HepG2 (cell line): Measurements from ENCODE around the gene MMP12. TPM values are rescaled to one million over a fixed set of nuclear protein-coding genes. Genes with fewer than 3 reads are reported as not detected.

Experiments
- ATAC-seq: fragments of 200-7000 bp; cut with Tn5 transposase; 3 replicates; pipeline ENCODE4 v1.9.1; 2020; ENCODE audit warnings: mild to moderate bottlenecking, moderate library complexity
- BruUV-seq: library from RNA; stranded (reverse); fragments of 400-500 nt; replicated peaks from 2 replicates; lab custom pipeline; 2021; lab: Mats Ljungman, UMichigan
- CTCF ChIA-PET: fragments of 300-600 bp; formaldehyde crosslinking; extraction: SDS; loops from one replicate; lab custom pipeline; 2021; ENCODE audit warnings: low total read pairs, inconsistent platforms, low intra/inter-chr PET ratio; lab: Yijun Ruan, JAX
- POLR2A ChIA-PET: fragments of 350-600 bp; sonication (Branson Sonifier 250); formaldehyde crosslinking; loops from one replicate; lab custom pipeline; 2020; ENCODE audit warnings: antibody characterized with exemption, inconsistent platforms; lab: Yijun Ruan, JAX
- DNase-seq: peaks from one replicate; pipeline ENCODE4 v3.0.0-alpha.2; 2015; ENCODE audit warnings: low spot score
- FAIRE-seq: peaks from 3 replicates; lab custom pipeline; 2011; peaks lifted over from hg19 to GRCh38; lab: Jason Lieb, UNC
- H2AFZ ChIP-seq: one replicate; pipeline ENCODE4 v1.6.1; 2011; ENCODE audit warnings: low read length, inconsistent platforms
- H3K27ac ChIP-seq: fragments of 300-600 bp; 3 replicates; pipeline ENCODE4 v1.8.0; 2011; ENCODE audit warnings: mixed run types, mild to moderate bottlenecking, mixed read lengths, low read length, inconsistent platforms; ENCODE audit not compliant: insufficient read depth; ENCODE audit errors: extremely low read length
- H3K27me3 ChIP-seq, 2 experiments: fragments of 200-600 bp in 1 of 2; 2 replicates in 1 of 2; 3 replicates in 1 of 2; pipeline versions ENCODE4 v1.6.0 to v1.8.0; 2011; ENCODE audit warnings: low read length in 2 of 2, mild to moderate bottlenecking in 2 of 2, moderate library complexity in 2 of 2, inconsistent platforms in 1 of 2; ENCODE audit not compliant: insufficient read depth in 2 of 2, control insufficient read depth in 1 of 2
- H3K36me3 ChIP-seq, 2 experiments: fragments of 200-600 bp in 1 of 2; replicated peaks in 1 of 2; 2 replicates in 1 of 2; 3 replicates in 1 of 2; pipeline versions ENCODE4 v1.5.1 to v1.8.0; 2011; ENCODE audit warnings: low read length in 2 of 2, inconsistent platforms in 1 of 2; ENCODE audit not compliant: insufficient read depth in 2 of 2, control insufficient read depth in 1 of 2
- H3K4me1 ChIP-seq: 2 replicates; pipeline ENCODE4 v1.5.1; 2012; ENCODE audit warnings: low read length, inconsistent platforms; ENCODE audit not compliant: insufficient read depth
- H3K4me2 ChIP-seq: 2 replicates; pipeline ENCODE4 v1.6.0; 2011; ENCODE audit warnings: low read depth, low read length, inconsistent platforms
- H3K4me3 ChIP-seq, 3 experiments: fragments of 200-600 bp in 1 of 3; sonication (generic), shearing (Covaris generic) in 1 of 3; replicated peaks in 1 of 3; 2 replicates each; pipeline ENCODE4 v1.5.1; 2011 to 2016; ENCODE audit warnings: low read length in 3 of 3, inconsistent platforms in 2 of 3, low read depth in 2 of 3, mild to moderate bottlenecking in 2 of 3, control low read depth in 1 of 3, mixed read lengths in 1 of 3; ENCODE audit not compliant: insufficient read depth in 1 of 3
- H3K79me2 ChIP-seq: one replicate; pipeline ENCODE4 v1.6.1; 2011; ENCODE audit warnings: low read length, inconsistent platforms; ENCODE audit not compliant: insufficient read depth
- H3K9ac ChIP-seq: 2 replicates; pipeline ENCODE4 v1.6.0; 2011; ENCODE audit warnings: mild to moderate bottlenecking, low read depth, low read length, inconsistent platforms; ENCODE audit not compliant: insufficient read depth
- H3K9me3 ChIP-seq: 2 replicates; pipeline ENCODE4 v1.5.1; 2012; ENCODE audit warnings: mild to moderate bottlenecking, low read length
- H4K20me1 ChIP-seq: 2 replicates; pipeline ENCODE4 v1.6.0; 2011; ENCODE audit warnings: inconsistent platforms, mild to moderate bottlenecking, low read length, moderate library complexity; ENCODE audit not compliant: insufficient read depth
- ASH2L ChIP-seq: fragments of 300-600, 200-600 bp; sonication (generic); IDR thresholded peaks from 2 replicates; pipeline ENCODE4 v1.7.0; 2017; ENCODE audit warnings: low read depth, mild to moderate bottlenecking, moderate library complexity, mixed read lengths, low read length; ENCODE audit not compliant: insufficient read length
- CENPX ChIP-seq: sonication (generic); formaldehyde crosslinking; IDR thresholded peaks from 2 replicates; pipeline ENCODE4 v1.9.0; 2021; ENCODE audit warnings: mild to moderate bottlenecking, missing genetic modification reagents, moderate library complexity
- EED ChIP-seq: sonication (generic); formaldehyde crosslinking; IDR thresholded peaks from 2 replicates; pipeline ENCODE4 v1.5.0; 2020; ENCODE audit warnings: mild to moderate bottlenecking, missing genetic modification reagents
- FOXC1 ChIP-seq: sonication (generic); formaldehyde crosslinking; IDR thresholded peaks from 2 replicates; pipeline ENCODE4 v1.8.0; 2022; ENCODE audit warnings: mild to moderate bottlenecking, missing genetic modification reagents, borderline replicate concordance
- HNF4G ChIP-seq, 2 experiments: sonication (generic) in 1 of 2; formaldehyde crosslinking in 1 of 2; IDR thresholded peaks; 2 replicates each; pipeline versions ENCODE4 v1.4.0 to v1.6.1; 2011 to 2020; ENCODE audit warnings: borderline replicate concordance in 2 of 2, low read depth in 2 of 2, mild to moderate bottlenecking in 2 of 2, low read length in 1 of 2, missing genetic modification reagents in 1 of 2, moderate library complexity in 1 of 2
- HOXA5 ChIP-seq: sonication (generic); formaldehyde crosslinking; IDR thresholded peaks from 2 replicates; pipeline ENCODE4 v1.4.0; 2020; ENCODE audit warnings: missing genetic modification reagents
- JDP2 ChIP-seq: sonication (generic); formaldehyde crosslinking; IDR thresholded peaks from 2 replicates; pipeline ENCODE4 v1.8.1; 2022; ENCODE audit warnings: missing genetic modification reagents, borderline replicate concordance
- KLF6 ChIP-seq: IDR thresholded peaks from 2 replicates; pipeline ENCODE4 v1.8.0; 2016; ENCODE audit warnings: missing biosample characterization, missing genetic modification reagents
- MXI1 ChIP-seq: IDR thresholded peaks from 3 replicates; pipeline ENCODE4 v1.6.1; 2012; ENCODE audit warnings: low read depth, low read length, inconsistent platforms, borderline replicate concordance
- RAD51 ChIP-seq: fragments of 450-650 bp; IDR thresholded peaks from 2 replicates; pipeline ENCODE4 v1.6.1; 2016; ENCODE audit warnings: borderline replicate concordance
- REL ChIP-seq: sonication (generic); formaldehyde crosslinking; conservative IDR thresholded peaks from 2 replicates; pipeline ENCODE4 v1.8.0; 2022; ENCODE audit warnings: mild to moderate bottlenecking, missing genetic modification reagents, moderate library complexity
- RFX5 ChIP-seq: IDR thresholded peaks from 2 replicates; pipeline ENCODE4 v1.6.1; 2011; ENCODE audit warnings: low read depth, low read length, improper control_type of control experiment
- ZFP36L2 ChIP-seq: sonication (generic); formaldehyde crosslinking; IDR thresholded peaks from 2 replicates; pipeline ENCODE4 v1.4.0; 2020; ENCODE audit warnings: missing genetic modification reagents
- ZIK1 ChIP-seq: sonication (generic); formaldehyde crosslinking; IDR thresholded peaks from 2 replicates; pipeline ENCODE4 v1.5.0; 2020; ENCODE audit warnings: mild to moderate bottlenecking, low read depth, missing genetic modification reagents, borderline replicate concordance
- ZNF432 ChIP-seq: sonication (generic); formaldehyde crosslinking; IDR thresholded peaks from 2 replicates; pipeline ENCODE4 v1.5.0; 2020; ENCODE audit warnings: missing genetic modification reagents, mild to moderate bottlenecking, borderline replicate concordance
- ZNF678 ChIP-seq: sonication (generic); formaldehyde crosslinking; IDR thresholded peaks from 2 replicates; pipeline ENCODE4 v1.4.0; 2020; ENCODE audit warnings: mild to moderate bottlenecking, missing genetic modification reagents
- WGBS: methylation state at CpG from one replicate; pipeline ENCODE4 v1.1.6; 2017; ENCODE audit warnings: low lambda C conversion rate; 5-methylcytosine and 5-hydroxymethylcytosine counted together
- in situ Hi-C: cut with HindIII; loops from 2 replicates; pipeline ENCODE4 v1.10.0; 2017; ENCODE audit warnings: low pct_unique_long_range_greater_than_20kb; ENCODE audit not compliant: extremely low pct_ligation_motif_present
- intact Hi-C: fragments of 100-400 bp; cut with micrococcal nuclease; formaldehyde crosslinking; loops from one replicate; pipeline ENCODE4 v1.10.0; 2022; ENCODE audit not compliant: unreplicated experiment
- polyA plus RNA-seq, 8 experiments: library from polyadenylated mRNA; depleted of rRNA in 3 of 8; stranded (reverse) in 7 of 8; unstranded in 1 of 8; fragments of >200 nt; fragmentation: Illumina TruSeq in 4 of 8; extraction: Trizol in 4 of 8; gene quantifications; 2 replicates each; pipeline versions ENCODE4 v1.2.1 to v1.2.3, GENCODE V29; 2011 to 2016; ENCODE audit warnings: low read depth in 4 of 8, missing spikeins in 1 of 8, mixed read lengths in 1 of 8; ENCODE audit not compliant: insufficient read depth in 1 of 8
- total RNA-seq, 5 experiments: library from RNA; depleted of rRNA; stranded (reverse); fragments of >200 nt; fragmentation: Illumina TruSeq; extraction: Trizol; gene quantifications; 2 replicates each; pipeline ENCODE4 v1.2.3, GENCODE V29; 2016; ENCODE audit warnings: low read depth in 1 of 5
- TF ChIP-seq, protein P1 (sequence below): sonication (generic); formaldehyde crosslinking; IDR thresholded peaks from 2 replicates; pipeline ENCODE4 v1.4.0; 2020; ENCODE audit warnings: mild to moderate bottlenecking, missing genetic modification reagents
- TF ChIP-seq, protein P2 (sequence below): IDR thresholded peaks from 2 replicates; pipeline ENCODE4 v1.6.1; 2012; ENCODE audit warnings: low read depth, low read length, improper control_type of control experiment

The MMP12 gene
- total and polyA plus RNA-seq, 2 of the 13 experiments (the other 11 are each of a cell fraction or from before 2014, with no cell fraction given), result not detected

DNA sequence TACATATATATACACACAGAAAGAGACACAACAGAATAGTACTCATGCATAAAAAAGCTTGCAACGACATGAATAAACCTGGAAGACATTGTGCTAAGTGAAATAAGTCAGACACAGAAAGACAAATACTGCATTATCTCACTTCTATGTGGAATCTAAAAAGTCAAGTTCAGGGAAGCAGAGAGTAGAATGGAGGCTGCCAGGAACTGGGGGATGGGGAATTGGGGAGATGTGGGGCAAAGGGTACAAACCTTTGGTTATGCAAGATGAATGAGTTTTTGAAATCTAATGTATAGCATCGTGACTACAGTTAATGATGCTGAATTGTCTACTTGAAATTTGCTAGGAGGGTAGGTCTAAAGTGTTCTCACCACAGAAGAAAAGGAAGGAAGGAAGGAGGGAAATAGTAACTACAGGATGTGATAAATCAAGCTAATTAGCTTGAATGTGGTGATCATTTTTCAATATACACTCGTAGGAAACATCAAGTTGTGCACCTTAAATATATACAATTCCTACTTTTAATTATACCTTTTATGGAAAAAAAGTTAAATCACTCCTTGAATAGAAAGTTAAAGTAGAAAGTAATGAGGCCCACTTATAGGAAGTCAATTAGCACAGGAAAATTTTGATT lies 46.9 kb upstream of the MMP12 start:
- CTCF ChIA-PET, result no interaction called here
- no peak overlapping the region for H3K4me3 ChIP-seq
- no peak overlapping the region for H3K27ac ChIP-seq
- WGBS, result 24% methylated on average over 3 of the region's 3 CpGs
- intact Hi-C loops, result no loop called here
- POLR2A ChIA-PET, result no interaction called here
- H3K9me3 ChIP-seq, result no peaks in the 10 kb centered on the region
- no peak for TF ChIP-seq EED (CRISPR knock-in tag)
- TF ChIP-seq ZIK1 (CRISPR knock-in tag), result no peak
- no peak for TF ChIP-seq ZNF678 (CRISPR knock-in tag)
- no peak for TF ChIP-seq CENPX
- TF ChIP-seq HOXA5 (CRISPR knock-in tag), result no peak
- TF ChIP-seq KLF6 (CRISPR knock-in tag), result no peak
- TF ChIP-seq RFX5, result no peak
- TF ChIP-seq, protein P1, sequence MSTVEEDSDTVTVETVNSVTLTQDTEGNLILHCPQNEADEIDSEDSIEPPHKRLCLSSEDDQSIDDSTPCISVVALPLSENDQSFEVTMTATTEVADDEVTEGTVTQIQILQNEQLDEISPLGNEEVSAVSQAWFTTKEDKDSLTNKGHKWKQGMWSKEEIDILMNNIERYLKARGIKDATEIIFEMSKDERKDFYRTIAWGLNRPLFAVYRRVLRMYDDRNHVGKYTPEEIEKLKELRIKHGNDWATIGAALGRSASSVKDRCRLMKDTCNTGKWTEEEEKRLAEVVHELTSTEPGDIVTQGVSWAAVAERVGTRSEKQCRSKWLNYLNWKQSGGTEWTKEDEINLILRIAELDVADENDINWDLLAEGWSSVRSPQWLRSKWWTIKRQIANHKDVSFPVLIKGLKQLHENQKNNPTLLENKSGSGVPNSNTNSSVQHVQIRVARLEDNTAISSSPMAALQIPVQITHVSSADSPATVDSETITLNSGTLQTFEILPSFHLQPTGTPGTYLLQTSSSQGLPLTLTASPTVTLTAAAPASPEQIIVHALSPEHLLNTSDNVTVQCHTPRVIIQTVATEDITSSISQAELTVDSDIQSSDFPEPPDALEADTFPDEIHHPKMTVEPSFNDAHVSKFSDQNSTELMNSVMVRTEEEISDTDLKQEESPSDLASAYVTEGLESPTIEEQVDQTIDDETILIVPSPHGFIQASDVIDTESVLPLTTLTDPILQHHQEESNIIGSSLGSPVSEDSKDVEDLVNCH (CRISPR knock-in tag), result no peak
- no peak for TF ChIP-seq ZNF432 (CRISPR knock-in tag)
- TF ChIP-seq, protein P2, sequence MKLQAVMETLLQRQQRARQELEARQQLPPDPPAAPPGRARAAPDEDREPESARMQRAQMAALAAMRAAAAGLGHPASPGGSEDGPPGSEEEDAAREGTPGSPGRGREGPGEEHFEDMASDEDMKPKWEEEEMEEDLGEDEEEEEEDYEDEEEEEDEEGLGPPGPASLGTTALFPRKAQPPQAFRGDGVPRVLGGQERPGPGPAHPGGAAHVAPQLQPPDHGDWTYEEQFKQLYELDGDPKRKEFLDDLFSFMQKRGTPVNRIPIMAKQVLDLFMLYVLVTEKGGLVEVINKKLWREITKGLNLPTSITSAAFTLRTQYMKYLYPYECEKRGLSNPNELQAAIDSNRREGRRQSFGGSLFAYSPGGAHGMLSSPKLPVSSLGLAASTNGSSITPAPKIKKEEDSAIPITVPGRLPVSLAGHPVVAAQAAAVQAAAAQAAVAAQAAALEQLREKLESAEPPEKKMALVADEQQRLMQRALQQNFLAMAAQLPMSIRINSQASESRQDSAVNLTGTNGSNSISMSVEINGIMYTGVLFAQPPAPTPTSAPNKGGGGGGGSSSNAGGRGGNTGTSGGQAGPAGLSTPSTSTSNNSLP, result no peak
- no peak for TF ChIP-seq RAD51
- no peak for TF ChIP-seq ASH2L
- no peak for TF ChIP-seq MXI1
- TF ChIP-seq FOXC1 (CRISPR knock-in tag), result no peak
- no peak for TF ChIP-seq HNF4G (IDR thresholded peaks at IDR 0.05; ENCODE audit: borderline replicate concordance, low read depth, low read length)
- TF ChIP-seq HNF4G (CRISPR knock-in tag; IDR thresholded peaks at IDR 0.05; ENCODE audit: borderline replicate concordance, low read depth), result no peak
- TF ChIP-seq REL (CRISPR knock-in tag), result no peak
- no peak for TF ChIP-seq ZFP36L2
- no peak for TF ChIP-seq JDP2 (CRISPR knock-in tag)
- in situ Hi-C loops, result no loop called here
- H4K20me1 ChIP-seq, result no peaks in the 10 kb centered on the region
- BruUV-seq, result no TSS peak
- no peak overlapping the region for H3K9ac ChIP-seq
- no peaks in the 10 kb centered on the region for H3K79me2 ChIP-seq
- DNase-seq, result no peak
- H2AFZ ChIP-seq, result no peak overlapping the region
- H3K4me2 ChIP-seq, result no peak overlapping the region
- FAIRE-seq, result no peak
- no peaks in the 10 kb centered on the region for H3K27me3 ChIP-seq
- no peak for ATAC-seq
- H3K4me1 ChIP-seq, result no peaks in the 10 kb centered on the region
- H3K36me3 ChIP-seq, result no peaks in the 10 kb centered on the region
